Measurements from ENCODE around the gene MARS1. TPM values are rescaled to one million over a fixed set of nuclear protein-coding genes. Genes with fewer than 3 reads are reported as not detected.

MARS1 gene
- total RNA-seq, 2 donors from 2014 or later: 336 to 446 TPM

DNA sequence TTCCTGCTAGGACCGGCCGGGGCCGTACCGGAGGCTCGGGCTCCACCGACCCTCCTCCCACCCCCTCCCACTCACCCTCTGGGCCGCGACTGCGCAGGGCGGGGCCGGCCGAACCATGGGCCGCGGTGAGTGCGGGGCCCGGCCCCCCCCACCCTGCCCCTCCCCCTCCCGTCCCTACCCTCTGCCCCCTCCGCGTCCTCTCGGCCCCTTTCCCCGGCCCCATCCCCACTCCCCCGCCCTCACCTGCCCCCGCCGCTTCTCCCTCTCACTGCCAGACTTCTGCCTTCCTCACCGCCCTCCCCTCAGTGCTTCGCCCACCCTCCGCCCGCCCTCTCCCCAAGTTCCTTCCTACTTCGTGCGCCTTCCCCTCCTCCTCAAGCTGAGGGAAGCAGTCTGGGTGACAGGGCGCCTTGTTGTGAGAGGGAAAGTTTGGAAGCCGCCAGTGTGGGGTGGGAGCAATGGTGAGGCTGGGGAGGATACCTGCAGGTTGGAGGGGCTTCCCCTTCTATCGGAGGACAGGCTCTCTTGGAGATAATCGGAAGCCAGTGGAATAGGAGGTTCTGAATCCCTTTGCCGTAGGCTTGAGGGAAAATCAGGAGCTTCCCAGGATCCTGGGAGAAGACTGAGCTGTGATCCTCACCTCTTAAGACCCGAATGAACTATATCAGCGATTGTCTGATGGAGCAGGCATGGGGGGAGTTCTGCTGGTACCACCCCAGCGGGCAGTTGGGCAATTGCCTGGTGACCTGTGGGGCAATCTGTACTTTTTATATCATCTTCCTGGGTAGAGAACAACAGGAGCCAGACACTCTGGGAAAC is 35.2 kb downstream of the MARS1 start:
- Mint-ChIP-seq H3K4me3 (peak overlapping the region; percentile 87), H3K27me3 (no peaks in the 10 kb centered on the region), H3K36me3 (peaks cover 15% of the 10 kb centered on the region), H3K4me1 (ENCODE audit: low read depth in 2 of 2) (peaks cover 42 to 53% of the 10 kb centered on the region in 2 donors), H3K9me3 (no peaks in the 10 kb centered on the region), H3K27ac (peak overlapping the region; percentile 71 to 91)
- ATAC-seq: no peak
- no peak for DNase-seq (ENCODE audit: low spot score)

- Mint-ChIP-seq H3K4me1 (ENCODE audit: low read depth in 2 of 2) (peaks cover 34 to 45% of the 10 kb centered on the region in 2 donors), H3K9me3 (no peaks in the 10 kb centered on the region), H3K4me3 (peak overlapping the region; percentile 87), H3K27me3 (no peaks in the 10 kb centered on the region), H3K27ac (peak overlapping the region; percentile 71 to 91), H3K36me3 (peaks cover 10% of the 10 kb centered on the region)
- ATAC-seq: no peak
- no peak for DNase-seq (ENCODE audit: low spot score)
Observed at GRCh38 chr12:57523706-57524614, 36.1 kb downstream of the MARS1 start.

DNA sequence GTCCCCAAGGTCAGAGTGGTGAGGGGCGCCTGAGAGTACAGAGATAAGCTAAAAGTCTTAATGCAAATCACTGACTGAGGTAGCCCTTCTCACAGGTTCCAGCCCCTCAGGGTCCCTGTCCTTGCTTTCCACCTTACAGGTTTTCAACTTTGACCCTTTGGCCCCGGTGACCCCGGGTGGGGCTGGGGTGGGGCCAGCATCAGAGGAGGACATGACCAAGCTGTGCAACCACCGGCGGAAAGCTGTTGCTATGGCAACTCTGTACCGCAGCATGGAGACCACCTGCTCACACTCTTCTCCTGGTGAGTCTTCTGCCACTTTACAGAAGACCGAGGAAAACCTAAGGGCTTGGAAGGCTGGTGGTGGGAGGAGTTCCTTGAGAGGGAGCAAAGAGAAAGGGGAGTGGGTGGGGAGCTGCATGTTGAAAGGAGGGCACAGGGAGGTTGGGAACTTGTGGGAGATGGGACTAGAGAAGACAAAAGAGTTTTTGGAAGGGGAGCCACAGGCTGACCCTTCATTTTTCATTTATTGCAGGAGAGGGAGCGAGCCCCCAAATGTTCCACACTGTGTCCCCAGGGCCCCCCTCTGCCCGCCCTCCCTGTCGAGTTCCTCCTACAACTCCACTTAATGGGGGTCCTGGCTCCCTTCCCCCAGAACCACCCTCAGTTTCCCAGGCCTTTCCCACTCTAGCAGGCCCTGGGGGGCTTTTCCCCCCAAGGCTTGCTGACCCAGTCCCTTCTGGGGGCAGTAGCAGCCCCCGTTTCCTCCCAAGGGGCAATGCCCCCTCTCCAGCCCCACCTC is 37.1 kb downstream of the MARS1 start:
- Mint-ChIP-seq H3K27me3 (no peaks in the 10 kb centered on the region), H3K4me3 (peak overlapping the region; percentile 87), H3K36me3 (peaks cover 11% of the 10 kb centered on the region), H3K4me1 (ENCODE audit: low read depth in 2 of 2) (peaks cover 28 to 42% of the 10 kb centered on the region in 2 donors), H3K27ac (peak overlapping the region; percentile 71 to 91), H3K9me3 (no peaks in the 10 kb centered on the region)
- no peak for ATAC-seq
- no peak for DNase-seq (ENCODE audit: low spot score)

GRCh38 chr12:57525615-57526383 is 37.9 kb downstream of the MARS1 start:
- no peaks in the 10 kb centered on the region for H3K9me3 Mint-ChIP-seq
- DNase-seq (ENCODE audit: low spot score) (no peak), ATAC-seq (no peak)
- H3K4me1 Mint-ChIP-seq (ENCODE audit: low read depth in 2 of 2): peaks cover 28 to 36% of the 10 kb centered on the region in 2 donors
- no peak overlapping the region for H3K4me3 Mint-ChIP-seq
- peaks cover 12% of the 10 kb centered on the region for H3K36me3 Mint-ChIP-seq
- H3K27me3 Mint-ChIP-seq: no peaks in the 10 kb centered on the region
- no peak overlapping the region for H3K27ac Mint-ChIP-seq

DNA sequence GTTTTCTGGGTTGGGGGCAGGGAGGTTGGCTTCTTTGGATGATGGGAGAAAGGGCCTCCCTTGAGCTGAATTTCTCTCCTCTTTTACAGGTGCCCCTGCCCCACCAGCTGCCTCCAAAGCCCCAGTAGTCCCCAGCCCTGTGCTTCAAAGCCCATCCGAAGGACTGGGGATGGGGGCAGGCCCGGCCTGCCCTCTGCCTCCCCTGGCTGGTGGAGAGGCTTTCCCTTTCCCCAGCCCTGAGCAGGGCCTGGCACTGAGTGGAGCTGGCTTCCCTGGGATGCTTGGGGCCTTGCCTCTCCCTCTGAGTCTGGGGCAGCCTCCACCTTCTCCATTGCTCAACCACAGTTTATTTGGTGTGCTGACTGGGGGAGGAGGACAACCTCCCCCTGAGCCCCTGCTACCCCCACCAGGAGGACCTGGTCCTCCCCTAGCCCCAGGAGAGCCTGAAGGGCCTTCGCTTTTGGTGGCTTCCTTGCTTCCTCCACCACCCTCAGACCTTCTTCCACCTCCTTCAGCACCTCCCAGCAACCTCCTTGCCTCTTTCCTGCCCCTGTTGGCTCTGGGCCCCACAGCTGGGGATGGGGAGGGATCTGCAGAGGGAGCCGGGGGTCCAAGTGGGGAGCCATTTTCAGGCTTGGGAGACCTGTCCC is 38.7 kb downstream of the MARS1 start:
- H3K4me3 Mint-ChIP-seq: no peak overlapping the region
- ATAC-seq (no peak), DNase-seq (ENCODE audit: low spot score) (no peak)
- peaks cover 24 to 30% of the 10 kb centered on the region in 2 donors for H3K4me1 Mint-ChIP-seq (ENCODE audit: low read depth in 2 of 2)
- H3K9me3 Mint-ChIP-seq: no peaks in the 10 kb centered on the region
- peaks cover 12% of the 10 kb centered on the region for H3K36me3 Mint-ChIP-seq
- no peaks in the 10 kb centered on the region for H3K27me3 Mint-ChIP-seq
- peak overlapping the region in 1 of 2 donors; percentile 47 for H3K27ac Mint-ChIP-seq

DNA sequence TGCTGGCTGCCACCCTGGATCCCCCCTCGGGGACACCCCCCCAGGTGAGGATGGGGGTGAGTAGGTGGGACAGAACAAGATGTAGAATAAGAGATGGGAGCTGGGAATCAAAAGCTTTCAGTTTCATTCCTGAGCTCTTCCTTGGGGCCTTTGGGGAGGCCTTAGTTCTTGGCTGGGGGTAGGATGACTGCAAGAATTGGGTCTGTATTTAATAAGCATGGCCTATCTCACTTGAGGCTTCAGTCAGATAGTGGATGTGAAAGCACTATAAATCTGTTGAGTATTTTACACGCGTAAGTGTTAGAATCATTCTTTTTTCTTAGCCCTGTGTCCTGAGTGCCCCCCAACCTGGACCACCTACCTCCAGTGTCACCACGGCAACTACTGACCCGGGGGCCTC is 39.3 kb downstream of the MARS1 start:
- DNase-seq (ENCODE audit: low spot score) (no peak), ATAC-seq (no peak)
- H3K27ac Mint-ChIP-seq: peak overlapping the region in 1 of 2 donors; percentile 47
- H3K4me3 Mint-ChIP-seq: no peak overlapping the region
- no peaks in the 10 kb centered on the region for H3K27me3 Mint-ChIP-seq
- no peaks in the 10 kb centered on the region for H3K9me3 Mint-ChIP-seq
- H3K36me3 Mint-ChIP-seq: peaks cover 12% of the 10 kb centered on the region
- peaks cover 18 to 24% of the 10 kb centered on the region in 2 donors for H3K4me1 Mint-ChIP-seq (ENCODE audit: low read depth in 2 of 2)

GRCh38 chr12:57528176-57528575 is 40.3 kb downstream of the MARS1 start:
- H3K9me3 Mint-ChIP-seq: no peaks in the 10 kb centered on the region
- no peak for DNase-seq (ENCODE audit: low spot score)
- H3K4me3 Mint-ChIP-seq: no peak overlapping the region
- H3K27ac Mint-ChIP-seq: no peak overlapping the region
- peaks cover 14 to 21% of the 10 kb centered on the region in 2 donors for H3K4me1 Mint-ChIP-seq (ENCODE audit: low read depth in 2 of 2)
- H3K27me3 Mint-ChIP-seq: no peaks in the 10 kb centered on the region
- H3K36me3 Mint-ChIP-seq: peaks cover 19% of the 10 kb centered on the region
- no peak for ATAC-seq

DNA sequence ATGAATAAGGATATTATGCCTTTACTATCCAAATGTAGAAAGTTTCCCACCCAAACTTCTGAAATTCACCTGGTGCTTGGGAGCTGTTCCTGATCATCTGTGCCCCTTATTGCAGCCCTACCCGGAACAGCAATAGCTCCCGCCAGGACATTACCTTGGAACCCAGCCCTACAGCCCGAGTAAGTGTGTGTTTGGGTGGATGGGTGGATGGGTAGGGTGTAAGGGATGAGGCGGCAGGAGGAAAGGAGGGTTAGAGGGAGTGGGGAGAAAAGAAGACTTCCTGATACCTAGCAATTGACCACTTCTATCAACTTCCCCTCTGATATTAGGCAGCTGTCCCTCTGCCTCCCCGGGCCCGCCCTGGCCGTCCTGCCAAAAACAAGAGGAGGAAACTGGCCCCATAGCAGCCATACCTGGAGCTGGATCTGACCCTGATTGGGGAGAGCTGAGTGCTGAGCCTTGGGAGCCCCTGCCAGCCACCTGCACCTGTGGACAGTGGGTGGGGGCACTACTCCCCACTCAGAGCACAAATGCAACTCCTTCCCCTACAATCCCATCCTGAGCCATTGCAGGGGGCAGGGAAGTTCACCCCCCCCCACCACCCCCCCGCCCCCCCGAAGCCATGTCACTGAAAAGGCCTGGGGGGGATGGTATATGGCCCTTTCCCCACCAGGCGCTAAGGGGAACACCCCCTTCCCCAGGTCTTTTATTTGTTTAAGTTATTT is 41.1 kb downstream of the MARS1 start:
- H3K36me3 Mint-ChIP-seq: peaks cover 19% of the 10 kb centered on the region
- H3K27ac Mint-ChIP-seq: peak overlapping the region in 1 of 2 donors; percentile 35
- peaks cover 7 to 13% of the 10 kb centered on the region in 2 donors for H3K4me1 Mint-ChIP-seq (ENCODE audit: low read depth in 2 of 2)
- no peak for ATAC-seq
- no peaks in the 10 kb centered on the region for H3K27me3 Mint-ChIP-seq
- H3K4me3 Mint-ChIP-seq: no peak overlapping the region
- no peaks in the 10 kb centered on the region for H3K9me3 Mint-ChIP-seq
- no peak for DNase-seq (ENCODE audit: low spot score)

- ATAC-seq (no peak), DNase-seq (ENCODE audit: low spot score) (no peak)
- H3K27ac Mint-ChIP-seq: peak overlapping the region; percentile 35 to 37
- peaks cover 14% of the 10 kb centered on the region for H3K36me3 Mint-ChIP-seq
- peaks cover 0 to 6% of the 10 kb centered on the region in 2 donors for H3K4me1 Mint-ChIP-seq (ENCODE audit: low read depth in 2 of 2)
- no peaks in the 10 kb centered on the region for H3K9me3 Mint-ChIP-seq
- no peaks in the 10 kb centered on the region for H3K27me3 Mint-ChIP-seq
- H3K4me3 Mint-ChIP-seq: no peak overlapping the region
Observed at GRCh38 chr12:57529831-57530230, 42.0 kb downstream of the MARS1 start.

GRCh38 chr12:57530396-57531142 is 42.7 kb downstream of the MARS1 start:
- no peak for DNase-seq (ENCODE audit: low spot score)
- no peak overlapping the region for H3K4me3 Mint-ChIP-seq
- ATAC-seq: no peak
- no peaks in the 10 kb centered on the region for H3K9me3 Mint-ChIP-seq
- H3K36me3 Mint-ChIP-seq: peaks cover 20% of the 10 kb centered on the region
- peak overlapping the region; percentile 35 to 37 for H3K27ac Mint-ChIP-seq
- no peaks in the 10 kb centered on the region for H3K27me3 Mint-ChIP-seq
- H3K4me1 Mint-ChIP-seq (ENCODE audit: low read depth in 2 of 2): peaks cover 0 to 8% of the 10 kb centered on the region in 2 donors

- H3K4me3 Mint-ChIP-seq: no peak overlapping the region
- H3K27me3 Mint-ChIP-seq: no peaks in the 10 kb centered on the region
- no peaks in the 10 kb centered on the region for H3K9me3 Mint-ChIP-seq
- H3K27ac Mint-ChIP-seq: no peak overlapping the region
- H3K36me3 Mint-ChIP-seq: peaks cover 20% of the 10 kb centered on the region
- ATAC-seq (no peak), DNase-seq (ENCODE audit: low spot score) (no peak)
- peaks cover 0 to 7% of the 10 kb centered on the region in 2 donors for H3K4me1 Mint-ChIP-seq (ENCODE audit: low read depth in 2 of 2)
Observed at GRCh38 chr12:57531836-57532235, 44.0 kb downstream of the MARS1 start.

All from natural killer cell treated with Interleukin-12 subunit alpha and Interleukin-12 subunit beta and Interleukin-15 and Interleukin-18, amount 100 ng/mL, for 72 hours (primary cell).